Measurements from ENCODE around the gene NTSR1. TPM values are rescaled to one million over a fixed set of nuclear protein-coding genes. Genes with fewer than 3 reads are reported as not detected.

NTSR1 gene
- polyA plus RNA-seq (ENCODE audit: insufficient read length in 12 of 12) = under 1 TPM in 9 of 12 donors, not detected in 3; 0.04 to 0.24 (median 0.14) TPM
- long read RNA-seq, donor 1 = 0 reads
- long read RNA-seq, donor 2 = 0 reads
- long read RNA-seq, donor 3 = 0 reads
- long read RNA-seq, donor 4 = 0 reads
- long read RNA-seq, donor 5 = 0 reads
- long read RNA-seq, donor 6 = 0 reads
- long read RNA-seq, donor 7 = 0 reads
- long read RNA-seq, donor 8 = 0 reads
- long read RNA-seq, donor 9 = 0 reads
- long read RNA-seq, donor 10 = 0 reads
- long read RNA-seq, donor 11 = 0 reads

DNA sequence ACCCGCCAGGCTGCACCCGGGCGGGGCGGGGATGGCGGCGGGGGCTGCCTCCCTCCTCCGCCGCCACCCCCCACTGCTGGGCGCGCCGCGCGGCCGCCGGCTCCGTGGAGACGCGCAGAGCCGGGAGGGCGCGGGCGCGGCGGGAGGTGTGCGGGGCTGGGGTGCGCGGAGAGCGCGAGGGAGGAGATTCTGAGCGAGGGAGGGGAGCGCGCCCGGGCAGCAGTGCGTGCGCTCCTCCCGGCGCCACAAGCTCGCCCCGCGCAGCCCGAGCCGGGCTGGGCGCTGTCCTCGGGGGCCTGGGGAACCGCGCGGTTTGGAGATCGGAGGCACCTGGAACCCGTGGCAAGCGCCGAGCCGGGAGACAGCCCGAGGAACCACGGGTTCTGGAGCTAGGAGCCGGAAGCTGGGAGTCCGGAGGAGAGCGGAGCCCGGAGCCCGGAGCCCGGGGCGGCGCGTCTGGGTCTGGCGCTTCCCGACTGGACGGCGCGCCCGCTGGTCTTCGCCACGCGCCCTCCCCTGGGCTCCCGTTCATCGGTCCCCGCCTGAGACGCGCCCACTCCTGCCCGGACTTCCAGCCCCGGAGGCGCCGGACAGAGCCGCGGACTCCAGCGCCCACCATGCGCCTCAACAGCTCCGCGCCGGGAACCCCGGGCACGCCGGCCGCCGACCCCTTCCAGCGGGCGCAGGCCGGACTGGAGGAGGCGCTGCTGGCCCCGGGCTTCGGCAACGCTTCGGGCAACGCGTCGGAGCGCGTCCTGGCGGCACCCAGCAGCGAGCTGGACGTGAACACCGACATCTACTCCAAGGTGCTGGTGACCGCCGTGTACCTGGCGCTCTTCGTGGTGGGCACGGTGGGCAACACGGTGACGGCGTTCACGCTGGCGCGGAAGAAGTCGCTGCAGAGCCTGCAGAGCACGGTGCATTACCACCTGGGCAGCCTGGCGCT is at the start of gene NTSR1:
NTSR1 (plus strand) TSS at position 246 of the 946 bp plus-strand sequence; CDS start at position 618, 372 bp downstream.
- no peak for DNase-seq

DNA sequence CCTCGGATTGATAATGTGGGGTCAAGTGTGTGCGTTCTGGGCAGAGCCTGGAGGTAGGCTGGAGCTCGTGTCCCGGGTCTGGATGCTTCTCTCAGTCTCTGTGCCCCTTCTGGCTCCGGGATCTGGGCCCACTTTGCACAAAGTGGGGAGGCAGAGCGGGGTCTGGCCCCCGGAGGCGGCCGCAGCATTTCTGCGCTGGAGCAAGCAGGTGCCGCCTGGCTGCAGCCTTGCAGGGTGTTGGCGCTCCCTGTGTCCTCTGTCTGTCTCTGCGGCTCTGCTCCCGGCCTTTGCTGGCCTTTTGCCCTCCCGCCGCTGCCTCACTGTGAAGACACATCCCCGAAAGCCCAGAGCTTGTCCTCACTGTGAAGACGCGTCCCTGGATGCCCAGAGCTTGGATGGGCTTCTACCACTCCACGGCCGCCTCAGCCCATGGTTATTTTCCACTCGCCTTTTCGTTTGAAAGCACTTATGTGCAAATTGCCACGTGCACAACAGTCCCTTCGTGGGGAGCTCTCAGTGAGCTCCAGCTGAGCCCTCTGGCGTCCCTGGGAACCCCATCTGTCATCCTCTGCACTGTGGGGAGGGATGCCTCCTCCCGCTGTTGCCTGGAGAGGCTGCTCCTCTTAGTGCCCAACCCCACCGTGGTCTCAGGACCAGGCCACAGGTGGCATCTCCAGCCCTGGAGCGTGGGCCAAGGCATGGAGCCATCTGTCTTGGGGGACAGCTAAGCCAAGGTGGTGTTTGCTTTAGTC is 49.0 kb upstream of the NTSR1 start:
- DNase-seq = no peak

DNA sequence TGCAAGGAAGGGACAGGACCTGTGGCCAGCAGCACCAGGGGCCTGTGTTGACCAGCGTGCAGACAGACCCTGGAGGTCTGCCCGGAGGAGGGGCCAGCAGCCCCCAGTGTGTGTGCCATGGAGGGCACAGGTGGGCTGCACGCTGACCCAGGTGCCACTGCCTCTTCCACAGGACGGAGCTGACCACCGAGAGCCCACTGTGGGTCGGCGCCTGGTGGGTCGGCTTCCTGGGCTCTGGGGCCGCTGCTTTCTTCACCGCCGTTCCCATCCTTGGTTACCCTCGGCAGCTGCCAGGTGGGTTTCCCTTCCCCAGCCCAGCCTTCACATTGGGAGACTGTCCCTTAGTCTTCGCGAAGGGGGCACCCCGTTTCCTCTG is 48.4 kb upstream of the NTSR1 start:
- no peak for DNase-seq

DNA sequence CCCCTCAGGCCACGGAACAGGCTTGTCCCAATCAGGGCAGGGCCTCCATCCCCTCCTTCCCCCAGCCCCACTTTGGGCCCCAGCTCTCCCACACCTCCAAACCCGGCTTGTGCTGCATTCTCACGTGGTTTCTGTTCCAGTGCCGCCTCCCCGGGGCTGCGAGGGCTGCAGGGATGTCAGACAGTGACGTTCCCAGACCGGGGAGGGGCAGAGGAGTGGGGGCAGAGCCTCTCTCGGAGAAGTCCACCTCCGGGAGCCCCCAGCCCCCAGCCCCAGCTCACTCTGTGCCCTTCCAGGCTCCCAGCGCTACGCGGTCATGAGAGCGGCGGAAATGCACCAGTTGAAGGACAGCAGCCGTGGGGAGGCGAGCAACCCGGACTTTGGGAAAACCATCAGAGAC is 47.9 kb upstream of the NTSR1 start:
- DNase-seq = no peak

DNA sequence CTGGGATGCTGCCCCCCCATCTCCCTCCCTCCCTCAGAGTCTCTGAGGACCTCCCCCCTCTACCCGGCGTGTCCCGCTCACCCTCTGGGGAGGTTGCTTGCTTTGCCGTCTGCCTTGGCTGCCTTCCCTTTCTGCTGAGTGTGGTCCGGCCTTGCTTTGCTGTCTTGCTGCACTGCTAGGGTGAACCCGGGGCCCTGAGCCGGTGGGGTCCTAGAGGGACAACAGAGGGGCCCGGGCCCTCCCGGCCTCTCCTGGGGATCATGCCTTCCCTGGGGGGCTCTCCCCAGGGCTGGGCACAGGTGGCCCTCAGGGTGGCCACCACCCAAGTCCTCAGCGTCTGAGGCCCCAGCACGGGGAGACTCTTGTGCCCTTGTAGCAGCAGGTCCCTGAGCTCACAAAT is 47.0 kb upstream of the NTSR1 start:
- no peak for DNase-seq

DNA sequence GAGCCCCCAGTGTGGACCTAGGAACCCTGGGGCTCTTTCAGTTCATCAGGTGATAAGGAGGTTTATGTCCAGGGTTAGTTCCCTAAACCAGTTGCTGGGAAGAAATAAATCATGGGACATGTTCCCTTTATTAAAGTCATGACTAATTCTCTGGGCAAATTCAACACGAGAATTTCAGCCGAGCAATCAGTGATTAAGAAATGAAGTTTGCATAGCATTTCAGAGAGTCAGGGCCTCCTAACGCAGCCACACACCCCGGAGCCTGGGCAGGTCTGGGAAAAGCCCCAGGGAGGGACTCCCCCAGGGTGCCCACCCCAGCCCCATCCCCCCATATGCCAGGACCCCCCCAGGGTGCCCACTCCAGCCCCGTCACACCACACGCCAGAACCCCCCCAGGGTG is 46.2 kb upstream of the NTSR1 start:
- DNase-seq = no peak

DNA sequence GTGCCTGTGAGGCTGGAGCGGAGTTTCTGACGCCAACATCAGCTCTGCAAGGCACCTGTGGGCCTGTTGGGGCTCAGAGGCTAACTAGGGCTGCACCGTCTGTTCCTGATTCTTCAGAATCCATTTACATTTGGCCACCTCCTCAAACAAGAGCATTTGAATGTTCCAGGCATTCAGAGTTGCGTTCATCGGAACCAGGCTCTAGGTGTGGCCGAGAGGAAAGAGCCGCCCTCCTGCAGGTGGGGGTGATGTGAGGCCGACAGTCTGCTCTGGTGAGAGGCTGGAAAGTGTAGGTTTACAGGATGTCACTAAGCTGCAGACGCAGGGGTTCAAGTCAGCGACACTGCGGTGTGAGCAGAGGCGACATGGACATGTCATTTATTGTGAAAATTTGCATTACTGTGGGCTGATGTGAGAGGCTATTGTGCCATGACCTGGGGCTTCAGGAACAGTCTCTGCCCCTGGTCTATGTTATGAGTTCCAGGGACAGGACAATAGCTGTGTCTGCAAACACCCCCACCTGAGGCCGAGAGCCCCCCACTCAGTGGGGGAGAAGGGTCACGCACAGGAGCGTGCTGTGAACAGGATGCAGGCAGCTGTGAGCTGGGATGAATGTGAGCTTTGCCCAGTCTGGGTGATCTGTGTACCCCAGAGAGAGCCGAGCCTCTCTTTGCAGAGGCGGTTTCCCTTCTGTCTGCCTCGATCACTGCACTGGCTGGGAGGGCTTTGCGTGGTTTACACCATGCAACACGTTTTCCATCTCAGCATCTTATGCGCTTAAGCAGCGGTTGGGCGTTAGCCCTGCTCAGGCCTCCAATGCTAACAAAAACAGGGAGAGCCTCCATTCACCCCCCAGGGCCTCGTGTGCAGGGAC is 45.3 kb upstream of the NTSR1 start:
- no peak for DNase-seq

DNA sequence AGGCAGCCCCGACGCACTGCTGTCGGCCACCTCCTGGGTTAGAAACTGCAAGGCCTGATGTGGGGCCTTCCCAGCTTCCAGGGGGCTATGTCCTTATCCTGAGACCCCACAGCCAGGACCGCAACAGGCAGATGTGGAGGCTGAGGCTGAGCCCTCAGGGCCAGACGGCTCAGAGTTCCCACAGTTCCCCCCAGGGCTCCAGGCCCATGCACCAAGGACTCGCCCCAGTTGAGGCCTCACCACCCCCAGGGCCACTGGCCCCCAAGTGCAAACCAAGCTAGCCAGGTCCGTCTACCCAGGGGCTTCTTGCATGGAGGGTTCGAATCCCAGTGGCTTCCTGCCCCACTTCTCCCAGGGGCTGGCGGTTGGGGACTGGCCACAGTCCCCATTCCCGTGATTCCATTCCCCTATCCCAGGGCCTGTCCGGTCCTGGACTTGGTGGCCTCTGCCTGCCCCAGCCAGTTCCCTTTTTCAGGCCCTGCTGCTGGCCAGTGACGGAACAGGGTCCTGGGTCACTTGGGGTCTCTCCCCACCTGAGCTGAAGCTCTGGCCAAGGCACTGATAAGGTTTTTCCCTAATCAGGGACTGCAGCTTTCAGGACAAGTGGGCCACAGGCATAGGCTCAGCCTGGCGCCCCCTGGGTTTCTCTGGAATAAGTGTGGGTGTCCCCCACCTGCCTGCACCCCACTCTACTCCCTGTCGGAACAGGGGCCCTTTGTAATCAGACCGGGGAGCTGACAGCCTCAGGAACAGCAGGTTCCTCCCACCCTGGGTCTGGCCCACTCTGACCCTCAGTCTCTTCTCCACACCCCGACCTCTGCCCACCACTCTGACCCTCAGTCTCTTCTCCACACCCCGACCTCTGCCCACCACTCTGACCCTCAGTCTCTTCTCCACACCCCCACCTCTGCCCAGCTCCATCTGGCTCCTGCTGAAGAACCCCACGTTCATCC is 44.3 kb upstream of the NTSR1 start:
- no peak for DNase-seq

DNA sequence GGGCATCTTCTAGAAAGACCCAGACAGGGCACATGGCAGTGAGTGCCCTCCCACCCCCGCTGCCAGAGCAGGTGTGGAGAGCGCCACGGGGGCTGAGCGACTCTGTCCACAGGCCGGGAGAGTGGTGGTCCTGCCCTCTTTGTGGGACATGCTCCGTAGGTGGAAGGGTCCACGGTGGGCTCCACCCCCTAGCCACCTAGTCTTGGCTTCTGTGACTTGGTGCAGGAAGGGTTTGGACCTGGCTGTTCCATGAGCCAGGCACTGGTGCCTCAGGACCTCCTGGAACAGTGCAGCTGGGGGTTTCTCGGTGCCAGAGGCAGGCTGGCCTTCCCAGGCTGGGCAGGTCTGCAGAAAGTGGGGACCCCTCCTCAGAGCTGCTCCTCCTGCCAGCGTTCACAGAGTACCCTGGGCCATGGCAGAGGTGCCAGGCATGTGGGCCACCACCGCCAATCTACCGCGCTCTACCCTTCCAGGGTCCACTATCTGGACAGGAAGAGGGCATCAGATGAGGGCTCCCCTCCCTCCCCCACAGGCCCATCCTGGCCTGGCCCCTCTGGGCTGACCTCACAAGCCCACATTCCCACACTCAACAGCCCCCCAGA is 43.4 kb upstream of the NTSR1 start:
- no peak for DNase-seq

DNA sequence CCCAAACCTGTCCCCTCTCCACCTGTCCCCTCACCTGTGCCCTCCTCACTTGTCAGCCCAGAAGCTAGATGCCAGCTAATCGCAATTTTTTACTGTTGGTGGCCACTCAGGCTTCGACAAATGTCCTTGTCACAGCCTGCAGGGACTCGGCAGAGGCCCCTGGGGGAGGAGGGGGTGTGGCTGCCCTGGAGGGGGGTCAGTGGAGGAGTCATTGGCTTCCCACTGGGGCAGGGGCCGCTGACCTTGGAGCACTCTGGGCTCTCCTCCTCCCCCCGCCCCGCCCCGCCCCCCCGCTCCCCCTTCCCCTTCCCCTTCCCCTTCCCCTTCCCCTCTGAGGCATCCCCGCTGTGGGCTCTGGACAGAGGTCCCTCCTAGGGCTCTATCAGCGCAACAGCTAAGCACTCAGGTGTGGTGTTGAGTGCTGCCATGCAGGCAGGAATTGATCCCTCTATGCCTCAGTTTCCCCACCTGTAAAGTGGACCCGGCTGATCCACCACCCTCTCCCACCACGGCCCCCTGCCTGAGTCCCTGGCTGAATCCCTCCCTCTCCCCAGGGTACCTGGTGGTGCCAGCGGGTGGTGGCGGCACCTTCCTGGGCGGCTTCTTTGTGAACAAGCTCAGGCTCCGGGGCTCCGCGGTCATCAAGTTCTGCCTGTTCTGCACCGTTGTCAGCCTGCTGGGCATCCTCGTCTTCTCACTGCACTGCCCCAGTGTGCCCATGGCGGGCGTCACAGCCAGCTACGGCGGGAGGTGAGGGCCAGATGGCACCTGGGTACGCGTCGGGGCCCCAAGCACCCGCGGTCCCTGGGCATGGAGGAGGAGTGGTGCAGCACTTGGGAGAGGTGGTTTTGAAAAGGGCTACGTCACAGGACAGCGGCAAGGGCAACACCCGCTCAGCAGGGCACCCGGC is 42.6 kb upstream of the NTSR1 start:
- no peak for DNase-seq

DNA sequence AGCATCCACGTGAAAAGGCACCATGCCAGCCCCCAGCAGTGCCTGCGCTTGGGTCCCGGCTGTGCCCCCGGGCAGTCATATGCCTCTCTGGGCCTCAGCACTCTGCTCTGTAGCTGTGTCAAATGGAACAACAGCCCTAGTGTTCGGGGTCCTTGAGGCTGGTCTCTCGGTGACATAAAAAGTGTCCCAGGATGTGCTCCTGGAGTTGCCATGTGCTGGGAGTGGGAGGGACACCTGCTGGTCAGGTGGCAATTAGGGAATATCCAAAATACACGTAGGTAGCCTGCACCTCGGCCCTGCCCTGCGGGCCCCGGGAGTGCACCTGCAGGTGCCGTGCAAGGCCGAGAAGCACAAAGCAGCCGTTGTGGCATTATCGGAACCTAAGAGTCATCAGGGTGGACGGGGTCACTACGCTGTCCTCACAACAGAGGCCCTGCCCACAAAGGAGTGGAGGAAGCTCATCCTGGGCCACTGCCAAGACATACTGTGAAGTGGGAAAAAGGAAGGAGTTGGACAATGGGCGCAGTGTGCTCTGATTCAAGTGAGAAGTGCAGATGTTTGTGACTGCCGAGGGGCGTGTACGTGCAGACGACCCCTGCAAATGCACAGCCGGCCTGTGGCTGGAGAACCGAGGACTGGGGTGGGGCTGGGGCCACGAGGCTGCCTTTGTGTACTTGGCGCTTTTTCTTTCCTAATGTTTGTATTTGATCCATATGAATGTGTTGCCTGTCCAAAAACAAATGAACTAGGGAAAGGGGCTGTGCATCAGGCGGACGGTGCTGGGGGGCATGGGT is 41.7 kb upstream of the NTSR1 start:
- no peak for DNase-seq

DNA sequence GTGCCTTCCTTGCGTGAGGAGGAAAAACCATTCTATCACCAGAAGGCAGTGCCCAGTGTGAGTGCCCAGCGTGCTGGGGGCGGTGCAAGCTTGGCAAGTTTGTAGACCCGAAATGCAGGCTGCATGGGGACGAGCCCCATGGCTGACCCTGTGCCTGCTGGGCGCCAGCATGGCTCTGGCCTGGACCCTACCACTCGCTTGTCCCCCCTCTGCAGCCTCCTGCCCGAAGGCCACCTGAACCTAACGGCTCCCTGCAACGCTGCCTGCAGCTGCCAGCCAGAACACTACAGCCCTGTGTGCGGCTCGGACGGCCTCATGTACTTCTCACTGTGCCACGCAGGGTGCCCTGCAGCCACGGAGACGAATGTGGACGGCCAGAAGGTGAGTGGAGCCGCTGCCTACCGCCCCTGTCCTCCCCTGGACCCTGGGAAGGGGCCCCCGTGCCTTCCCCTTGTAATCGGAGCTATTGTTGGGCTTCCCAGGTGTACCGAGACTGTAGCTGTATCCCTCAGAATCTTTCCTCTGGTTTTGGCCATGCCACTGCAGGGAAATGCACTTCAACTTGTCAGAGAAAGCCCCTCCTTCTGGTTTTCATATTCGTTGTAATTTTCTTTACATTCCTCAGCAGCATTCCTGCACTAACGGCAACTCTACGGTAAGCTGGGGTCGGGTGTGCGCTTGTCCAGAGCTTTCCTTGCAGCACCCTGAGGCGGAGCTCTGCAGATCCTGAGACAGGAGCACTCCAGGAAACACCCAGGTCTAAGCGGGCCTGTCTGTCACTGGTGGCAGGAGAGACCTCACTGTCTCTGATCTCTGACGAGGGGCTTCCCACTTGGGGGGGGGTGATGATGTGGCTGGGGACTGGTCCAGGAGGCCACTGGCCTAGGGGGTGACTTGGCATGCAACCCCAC is 40.9 kb upstream of the NTSR1 start:
- no peak for DNase-seq

DNA sequence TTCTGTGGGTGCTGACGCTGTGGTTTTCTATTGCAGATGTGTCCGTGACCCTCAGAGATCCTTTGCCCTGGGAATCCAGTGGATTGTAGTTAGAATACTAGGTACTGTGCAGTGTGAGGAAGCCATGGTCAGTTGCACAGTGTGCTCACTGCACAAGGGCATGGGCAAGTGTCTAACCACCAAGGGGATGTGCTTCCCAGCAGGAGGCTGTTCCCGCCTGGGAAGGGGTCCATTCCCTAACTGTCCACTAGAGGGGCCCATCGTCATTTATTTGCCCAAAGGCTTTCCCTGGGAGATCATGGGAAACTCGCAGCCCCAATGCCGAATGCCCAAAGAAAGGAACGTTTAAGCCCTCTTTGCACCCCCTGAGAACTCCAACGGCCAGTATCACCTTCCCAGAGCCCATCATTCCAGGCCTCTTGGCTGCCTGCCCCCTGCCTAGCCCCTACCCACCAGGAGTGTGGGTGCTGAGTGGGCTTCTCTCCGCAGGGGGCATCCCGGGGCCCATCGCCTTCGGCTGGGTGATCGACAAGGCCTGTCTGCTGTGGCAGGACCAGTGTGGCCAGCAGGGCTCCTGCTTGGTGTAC is 40.1 kb upstream of the NTSR1 start:
- peak; percentile 77 for DNase-seq

DNA sequence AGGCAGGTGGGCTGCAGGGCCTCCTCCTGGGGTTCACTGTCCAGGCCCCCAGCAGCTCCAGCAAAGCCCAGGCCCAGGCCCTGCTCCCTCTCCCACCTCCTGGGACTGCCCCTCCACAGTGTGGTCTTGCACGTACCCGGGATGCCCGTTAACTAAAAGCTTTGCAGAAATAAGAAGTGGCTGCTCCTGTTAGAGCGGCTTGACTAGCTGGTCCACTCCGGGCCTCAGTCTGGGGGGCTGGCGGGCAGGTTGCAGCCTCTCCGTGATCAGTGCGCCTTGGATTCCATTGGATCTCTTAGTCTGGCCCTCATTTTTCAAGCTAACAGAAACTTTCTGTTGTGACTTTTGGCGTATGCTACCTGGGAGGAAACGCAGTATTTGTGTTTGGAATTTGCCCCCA is 39.4 kb upstream of the NTSR1 start:
- no peak for DNase-seq

DNA sequence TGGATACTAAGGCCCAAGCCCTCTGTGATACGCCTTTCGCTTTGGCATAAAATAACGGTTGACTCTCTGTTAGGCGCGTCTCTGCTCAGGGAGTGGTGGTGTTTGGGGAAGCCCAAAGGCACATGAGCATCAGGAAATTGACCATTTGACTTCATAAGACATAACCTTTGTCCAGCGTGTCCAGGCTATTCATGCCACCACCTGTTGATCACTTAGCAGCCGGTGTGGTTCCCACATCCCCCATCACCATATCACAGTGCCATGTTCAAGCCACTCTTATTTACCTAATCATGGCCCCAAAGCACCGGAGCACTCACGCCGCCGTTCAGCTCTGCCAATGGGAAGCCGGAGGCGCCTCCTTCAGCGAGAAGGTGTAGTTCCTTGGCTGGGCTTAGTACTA is 38.5 kb upstream of the NTSR1 start:
- no peak for DNase-seq

DNA sequence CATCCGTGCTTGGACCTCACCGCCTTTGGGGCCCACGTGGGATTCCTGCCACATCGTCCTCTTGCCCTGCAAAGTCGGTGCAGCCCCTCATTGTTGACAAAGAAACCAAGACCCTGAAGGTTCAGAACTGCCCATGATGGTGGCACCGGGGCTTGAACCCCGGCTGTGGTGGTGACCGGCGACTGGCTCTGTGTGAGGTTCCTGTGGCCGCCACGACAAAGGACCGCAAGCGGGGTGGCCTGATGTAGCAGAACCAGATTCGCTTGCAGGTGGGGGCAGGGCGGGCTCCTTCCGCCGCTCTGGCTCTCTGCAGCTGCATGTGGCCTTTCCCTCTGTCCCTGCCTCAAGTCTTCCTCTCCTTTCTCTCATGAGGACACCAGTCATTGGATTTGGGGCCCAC is 37.6 kb upstream of the NTSR1 start:
- DNase-seq = no peak
